Occipital lobe (tissue), 3 donors: ENCODE data around the gene LRRC40. TPM values are rescaled to one million over a fixed set of nuclear protein-coding genes. Genes with fewer than 3 reads are reported as not detected.

Source experiments
- DNase-seq: peaks from one replicate; lab custom pipeline; 2025; lab: John Stamatoyannopoulos, UW
- small RNA-seq: library from RNA; depleted of rRNA; stranded (forward); fragments of <200 nt; gene quantifications from one replicate; pipeline ENCODE3, GENCODE V24; 2014
- total RNA-seq: library from RNA; depleted of rRNA; stranded (reverse); fragments of >200 nt; gene quantifications from one replicate; pipeline ENCODE4 v1.2.3, GENCODE V29; 2014

The LRRC40 gene
- total RNA-seq, 1 donor from 2014 or later = 97.8 TPM

- DNase-seq = no peak
Observed at GRCh38 chr1:70117046-70117445, 88.3 kb downstream of the LRRC40 start.

GRCh38 chr1:70115315-70115714 is 90.1 kb downstream of the LRRC40 start:
- DNase-seq = no peak

- no peak for DNase-seq
Observed at GRCh38 chr1:70112838-70113237, 92.5 kb downstream of the LRRC40 start.

GRCh38 chr1:70109241-70109640 is 96.1 kb downstream of the LRRC40 start:
- no peak for DNase-seq

GRCh38 chr1:70103770-70104169 is 101.6 kb downstream of the LRRC40 start:
- DNase-seq = no peak

GRCh38 chr1:70101774-70102173 is 103.6 kb downstream of the LRRC40 start:
- no peak for DNase-seq

GRCh38 chr1:70101231-70101630 is 104.1 kb downstream of the LRRC40 start:
- no peak for DNase-seq

Small RNA genes lying within 50 kb of the gene (small RNA-seq; reads per million reads assigned to genes)
- gene RN7SL242P = not detected

Other genes with a start within 250 kb of the LRRC40 start
- gene SRSF11, start 15.8 kb upstream of the LRRC40 start, total RNA-seq = 212 TPM
- 108 TPM for gene ANKRD13C, start 149.1 kb upstream of the LRRC40 start, total RNA-seq
- gene CTH, start 205.7 kb upstream of the LRRC40 start, total RNA-seq = 5.1 TPM